Fibroblast of skin of back (primary cell): ENCODE data around the gene ZDHHC14.
A peak's percentile ranks its signal among the peaks of the same experiment; 100 is the strongest.
"Not testable (repeated sequence)": the region's sequence is repeated elsewhere in the genome, so short reads cannot be mapped to it uniquely, and the experiment has no call there.

Experiments
- DNase-seq: peaks from one replicate; pipeline ENCODE4 v3.0.0-alpha.2; 2013

The ZDHHC14 gene

DNA sequence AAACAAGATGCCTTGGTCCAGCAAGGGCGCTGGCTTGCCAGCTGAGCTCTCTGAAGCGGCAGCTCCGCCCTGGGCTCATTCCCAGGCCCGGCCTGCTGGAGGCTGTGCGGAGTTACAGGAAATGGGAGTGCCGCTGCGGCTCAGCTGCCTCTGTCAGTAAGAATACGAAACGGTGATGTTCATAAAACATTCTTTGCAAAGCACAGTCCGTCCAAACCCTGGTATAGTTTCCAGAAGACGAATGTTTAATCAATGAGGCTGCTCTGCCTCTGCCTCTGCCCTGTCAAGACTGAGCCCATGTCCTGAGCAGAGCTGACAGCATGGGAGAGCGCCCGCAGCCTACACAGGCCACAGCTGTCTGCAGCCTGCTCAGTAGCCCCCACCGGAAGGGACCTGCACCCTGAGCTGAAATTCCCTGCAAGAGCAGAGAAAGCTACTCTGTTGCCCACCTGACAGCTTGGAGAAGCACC lies 288.8 kb downstream of the ZDHHC14 start:
- peak; percentile 80 for DNase-seq

DNA sequence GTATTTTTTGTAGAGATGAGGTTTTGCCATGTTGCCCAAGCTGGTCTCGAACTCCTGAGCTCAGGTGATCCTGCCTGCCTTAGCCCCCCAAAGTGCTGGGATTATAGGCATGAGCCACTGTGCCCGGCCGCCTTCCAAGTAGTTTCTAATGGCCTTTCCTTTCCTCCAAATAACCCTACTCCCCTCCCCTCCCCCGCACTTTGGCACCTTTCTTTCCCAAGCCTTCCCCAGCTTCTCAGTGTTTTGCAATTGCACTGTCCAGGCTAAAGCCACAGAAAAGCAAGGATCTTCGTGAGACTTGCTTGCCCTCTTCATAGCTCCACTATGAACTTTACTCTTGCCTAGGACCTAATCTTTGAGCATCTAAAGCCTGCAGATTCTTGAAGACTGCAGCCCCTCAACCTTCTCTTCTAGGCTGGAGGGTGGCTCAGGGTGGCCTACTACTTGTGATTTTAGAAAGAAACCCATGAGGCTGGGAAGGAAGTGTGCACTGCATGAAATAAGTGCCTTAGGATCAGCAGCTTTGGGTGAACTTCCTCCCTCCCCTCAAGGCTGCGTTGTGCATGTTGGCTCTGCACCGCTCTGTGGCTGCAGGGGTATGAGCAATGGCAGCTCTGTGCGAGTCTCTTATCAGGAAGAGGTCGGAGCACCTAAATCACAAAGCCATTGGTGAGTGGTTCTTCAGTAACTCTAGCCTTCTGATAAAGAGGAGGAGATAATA lies 289.6 kb downstream of the ZDHHC14 start:
- no peak for DNase-seq

DNA sequence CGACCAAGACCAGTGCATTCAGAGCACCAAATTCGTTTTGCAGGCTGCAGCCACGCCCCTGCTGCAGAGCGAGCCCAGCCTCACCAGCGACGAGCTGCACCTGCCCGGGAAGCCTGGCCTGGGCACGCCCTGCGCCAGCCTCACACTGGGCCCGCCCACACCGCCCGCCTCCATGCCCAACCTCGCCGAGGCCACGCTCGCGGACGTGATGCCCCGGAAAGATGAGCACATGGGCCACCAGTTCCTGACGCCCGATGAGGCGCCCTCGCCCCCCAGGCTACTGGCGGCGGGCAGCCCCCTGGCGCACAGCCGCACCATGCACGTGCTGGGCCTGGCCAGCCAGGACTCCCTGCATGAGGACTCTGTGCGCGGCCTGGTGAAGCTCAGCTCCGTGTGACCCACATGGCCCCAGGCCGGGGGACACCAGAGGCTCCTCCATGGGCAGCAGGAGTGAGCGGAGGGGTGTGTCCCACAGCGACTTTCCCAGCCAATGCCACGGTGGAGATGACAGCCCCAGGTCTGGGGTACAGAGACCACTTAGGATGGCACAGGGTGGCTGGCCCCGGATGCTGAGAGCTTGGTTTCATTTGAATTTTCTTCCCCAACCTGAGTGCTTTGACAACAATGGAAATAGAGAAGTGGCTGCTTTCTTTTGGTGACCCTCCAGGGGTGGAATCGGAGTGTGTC lies 291.9 kb downstream of the ZDHHC14 start:
- DNase-seq: no peak

DNA sequence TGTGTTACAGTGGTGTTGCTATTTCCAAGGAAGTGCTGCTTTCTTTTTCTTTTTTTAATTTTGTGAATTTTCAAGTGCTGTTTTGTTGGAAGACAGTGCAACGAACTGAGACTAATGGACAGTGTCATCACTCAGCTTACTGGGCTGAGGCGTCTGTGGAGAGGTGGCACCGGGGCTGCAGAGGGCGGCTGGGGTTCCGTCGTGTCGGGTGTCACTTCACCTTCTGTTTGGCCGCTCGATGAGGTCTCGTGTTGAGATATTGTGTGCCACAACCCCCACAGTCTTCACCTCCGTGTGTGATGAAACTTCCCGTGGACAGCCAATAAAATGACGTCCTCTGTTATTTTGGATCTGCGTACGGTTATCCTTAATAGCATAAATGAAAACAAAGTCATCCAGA lies 292.6 kb downstream of the ZDHHC14 start:
- DNase-seq: no peak

DNA sequence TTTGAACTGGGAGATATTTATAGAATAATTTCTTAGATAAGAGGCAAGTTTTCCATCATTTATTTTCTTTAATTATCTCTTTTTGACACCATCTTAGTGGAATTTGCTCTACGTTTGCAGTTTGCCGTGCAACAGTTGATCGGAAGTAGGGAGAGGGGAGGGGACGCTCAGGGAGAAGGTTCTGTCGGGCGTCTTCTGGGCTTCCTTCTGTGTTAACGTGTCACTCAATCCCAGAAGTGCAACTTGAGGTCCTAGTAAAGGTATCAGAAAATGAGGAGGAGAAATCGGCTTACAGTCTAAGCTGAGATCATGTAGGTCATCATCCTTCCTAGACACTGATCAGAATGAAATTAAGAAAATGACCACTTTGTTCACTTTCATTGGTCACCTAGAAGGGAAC lies 293.1 kb downstream of the ZDHHC14 start:
- no peak for DNase-seq

DNA sequence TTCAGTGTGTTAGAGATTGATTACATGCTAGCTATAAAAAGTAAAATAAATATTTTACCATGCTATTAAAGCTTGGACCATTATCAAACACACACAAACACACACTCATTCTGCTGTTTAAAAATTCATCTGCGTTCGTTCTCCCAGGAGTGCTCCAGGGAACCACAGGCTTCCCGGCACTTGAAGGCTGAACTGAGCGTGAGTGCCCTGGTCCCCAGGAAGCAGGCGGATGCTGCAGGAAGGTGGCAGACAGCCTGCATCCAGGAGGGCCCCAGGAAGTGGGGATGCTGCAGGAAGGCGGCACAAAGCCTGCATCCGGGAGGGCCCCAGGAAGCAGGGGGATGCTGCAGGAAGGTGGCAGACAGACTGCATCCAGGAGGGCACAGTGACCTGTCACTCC lies 294.8 kb downstream of the ZDHHC14 start:
- DNase-seq: no peak

DNA sequence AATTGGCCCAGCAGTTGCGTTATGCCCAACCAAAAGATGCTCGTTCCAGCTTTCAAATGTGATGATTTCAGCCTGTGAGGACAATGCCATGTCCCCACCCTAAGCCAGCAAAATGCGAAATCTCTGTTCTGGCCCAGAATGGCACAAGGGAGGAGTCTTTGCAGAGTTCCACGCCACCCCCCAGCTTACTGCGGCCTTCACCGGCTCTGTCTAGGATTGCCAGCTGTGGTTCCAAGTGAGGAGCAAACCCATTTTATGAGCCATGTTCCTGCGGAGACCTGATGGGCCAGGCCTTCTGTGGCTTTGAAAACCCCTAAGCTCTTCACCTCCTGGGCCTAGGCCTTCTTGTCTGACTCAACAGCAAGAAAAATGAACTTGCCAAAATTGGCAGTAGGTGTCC lies 295.3 kb downstream of the ZDHHC14 start:
- DNase-seq: no peak

DNA sequence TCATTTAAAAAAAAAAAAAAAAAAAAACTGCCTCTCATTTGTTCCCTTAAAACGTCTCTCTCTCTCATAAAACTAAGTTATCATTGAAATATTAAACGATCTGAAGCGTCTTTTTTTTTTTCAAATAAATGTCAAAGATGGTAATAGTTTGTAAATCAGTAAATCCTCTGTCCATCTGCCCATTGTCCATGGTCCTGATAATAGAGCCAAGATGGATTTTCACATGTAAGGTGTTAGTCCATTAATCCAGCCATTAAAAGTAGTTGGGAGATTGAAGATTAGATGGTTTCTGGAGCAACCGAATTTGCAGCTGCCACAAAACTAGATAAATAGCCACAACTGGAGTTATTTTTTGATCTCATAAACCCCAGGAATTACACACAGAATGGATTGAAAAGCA lies 296.2 kb downstream of the ZDHHC14 start:
- no peak for DNase-seq

DNA sequence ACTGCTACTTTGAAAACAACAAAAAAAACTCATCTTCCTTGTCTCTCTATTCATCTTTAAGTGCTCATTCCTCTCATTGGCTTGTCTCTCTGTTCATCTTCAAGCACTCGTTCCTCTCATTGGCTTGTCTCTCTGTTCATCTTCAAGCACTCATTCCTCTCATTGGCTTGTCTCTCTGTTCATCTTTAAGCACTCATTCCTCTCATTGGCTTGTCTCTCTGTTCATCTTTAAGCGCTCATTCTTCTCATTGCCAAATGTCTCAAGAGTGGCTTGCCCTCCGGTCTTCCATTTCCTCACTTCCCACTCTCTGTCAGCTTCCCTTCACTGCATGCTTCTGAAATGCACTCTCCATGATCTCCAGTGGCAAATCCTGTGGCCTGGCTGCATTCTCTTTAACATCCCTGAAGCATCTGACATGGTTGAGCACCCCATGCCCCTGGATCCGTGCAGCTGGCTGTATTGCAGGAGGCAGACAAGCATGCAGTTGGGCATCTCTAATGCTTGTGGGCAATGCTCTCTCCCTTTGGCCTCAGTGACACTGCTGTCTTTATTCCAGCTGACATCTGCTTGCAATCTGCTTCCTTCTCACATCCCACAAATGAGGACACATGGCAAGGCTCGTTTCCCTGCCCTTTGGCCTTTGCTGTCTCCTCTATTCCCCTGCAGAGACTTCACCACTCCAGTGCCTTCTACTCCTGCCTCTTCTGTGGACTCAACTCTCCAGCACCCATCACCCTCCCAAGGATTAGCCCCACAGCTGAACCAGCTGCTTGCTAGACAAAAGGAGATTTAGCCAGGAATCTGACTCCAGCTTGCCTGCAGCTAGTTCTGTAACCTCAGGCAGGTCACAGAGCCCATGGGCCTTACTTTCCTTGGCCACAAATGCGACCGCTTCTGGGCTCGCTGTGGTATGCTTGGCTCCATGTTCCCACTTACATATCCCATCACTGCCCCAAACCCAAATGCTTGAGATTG lies 298.9 kb downstream of the ZDHHC14 start:
- no peak for DNase-seq

DNA sequence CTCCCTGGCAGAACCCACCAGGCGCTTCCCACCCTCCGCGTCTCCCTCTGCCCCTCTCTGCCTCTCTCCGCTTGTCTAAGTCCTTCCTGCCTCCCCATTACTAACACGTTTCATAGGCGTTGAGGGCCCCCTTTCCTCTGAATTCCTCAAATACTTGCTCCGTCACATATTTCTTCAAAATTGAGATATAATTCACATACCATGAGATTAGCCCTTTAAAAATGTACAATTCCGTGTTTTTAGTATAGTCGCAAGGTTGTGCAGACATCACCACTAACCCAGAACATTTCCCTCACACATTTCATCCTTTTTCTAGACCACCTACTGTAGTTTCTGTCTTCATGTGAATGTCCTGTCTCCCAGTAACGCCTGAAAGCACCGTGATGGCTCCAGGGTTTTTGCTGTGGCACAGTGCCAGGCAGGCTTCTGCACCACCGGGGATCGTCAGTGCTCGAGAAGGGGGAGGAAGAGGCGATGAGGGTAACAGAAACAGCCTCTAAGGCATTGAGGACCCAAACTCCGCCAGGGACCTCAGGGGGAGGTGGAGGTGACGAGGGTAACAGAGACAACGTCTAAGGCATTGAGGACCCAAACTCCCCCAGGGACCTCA lies 300.2 kb downstream of the ZDHHC14 start:
- no peak for DNase-seq

DNA sequence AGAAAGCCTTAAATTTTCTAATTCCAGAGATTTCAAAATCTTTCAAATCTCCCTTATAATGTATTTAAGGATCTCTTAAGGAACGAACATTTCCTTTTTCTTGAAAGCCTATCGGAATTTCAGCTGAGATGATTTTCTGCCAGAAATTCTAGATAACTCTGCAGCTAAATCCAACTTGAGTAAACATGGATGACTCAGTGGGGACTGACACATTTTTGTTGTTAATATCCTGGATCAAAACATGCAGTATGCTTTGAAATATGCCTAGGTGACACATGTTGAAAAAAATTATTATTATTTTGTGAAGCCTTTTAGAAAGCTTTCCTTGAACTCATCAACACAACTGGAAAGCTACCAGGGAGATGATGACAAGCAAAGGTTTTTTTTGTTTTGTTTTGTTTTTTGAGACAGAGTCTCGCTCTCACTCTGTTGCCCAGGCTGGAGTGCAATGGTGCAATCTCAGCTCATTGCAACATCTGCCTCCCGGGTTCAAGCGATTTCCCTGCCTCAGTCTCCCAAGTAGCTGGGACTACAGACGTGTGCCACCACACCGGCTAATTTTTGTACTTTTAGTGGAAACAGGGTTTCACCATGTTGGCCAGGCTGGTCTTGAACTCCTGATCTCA lies 302.0 kb downstream of the ZDHHC14 start:
- DNase-seq: peak; percentile 40

DNA sequence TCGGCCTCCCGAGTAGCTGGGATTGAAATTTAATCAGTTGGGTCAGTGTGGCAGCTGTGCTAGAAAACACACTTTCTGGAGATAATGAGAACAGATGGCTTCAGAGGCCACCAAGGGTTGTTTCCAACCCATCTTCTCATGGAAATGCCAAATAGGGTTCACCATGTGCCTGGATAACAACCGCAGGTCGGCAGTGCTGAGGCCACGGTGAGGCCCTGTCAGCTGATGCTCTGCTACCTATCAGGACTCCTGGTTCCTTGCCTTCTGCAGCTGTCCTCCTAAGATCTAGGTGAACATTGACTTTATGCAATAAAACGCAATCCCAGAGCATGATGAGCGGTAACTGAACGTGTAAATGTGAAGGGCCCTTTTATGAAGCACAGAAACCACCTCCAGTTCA lies 302.7 kb downstream of the ZDHHC14 start:
- no peak for DNase-seq

DNA sequence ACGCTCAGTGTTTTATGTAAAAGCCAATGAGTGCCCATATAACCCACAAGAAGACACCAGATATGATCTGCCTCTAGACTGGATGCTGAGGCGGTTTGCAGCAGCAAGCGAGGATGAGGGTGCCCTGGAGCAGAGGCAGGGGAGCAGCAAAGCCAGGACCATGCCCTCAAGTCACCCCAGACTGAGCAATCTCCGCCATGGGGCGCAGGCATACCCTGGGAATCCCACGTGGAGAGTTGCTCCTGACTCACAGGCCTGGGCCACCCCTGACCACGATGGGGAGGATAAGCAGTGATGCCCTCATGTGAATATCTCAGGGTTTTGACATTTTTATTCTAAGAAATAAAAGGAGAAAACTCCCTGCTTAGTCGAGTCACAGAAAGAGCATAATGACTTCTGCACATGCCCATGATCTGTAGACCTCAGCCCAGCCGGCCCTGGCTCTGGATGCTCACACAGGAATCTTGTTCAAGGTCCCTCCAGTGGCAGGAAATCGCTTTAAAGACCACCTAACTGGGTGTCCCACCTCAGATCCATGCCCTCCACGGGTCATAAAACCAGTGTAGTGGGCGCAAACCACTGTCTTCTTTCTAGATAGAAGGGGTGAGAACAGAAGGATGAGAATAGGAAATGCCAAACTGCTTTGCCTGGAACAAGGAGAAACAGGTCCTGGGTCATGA lies 303.8 kb downstream of the ZDHHC14 start:
- no peak for DNase-seq

DNA sequence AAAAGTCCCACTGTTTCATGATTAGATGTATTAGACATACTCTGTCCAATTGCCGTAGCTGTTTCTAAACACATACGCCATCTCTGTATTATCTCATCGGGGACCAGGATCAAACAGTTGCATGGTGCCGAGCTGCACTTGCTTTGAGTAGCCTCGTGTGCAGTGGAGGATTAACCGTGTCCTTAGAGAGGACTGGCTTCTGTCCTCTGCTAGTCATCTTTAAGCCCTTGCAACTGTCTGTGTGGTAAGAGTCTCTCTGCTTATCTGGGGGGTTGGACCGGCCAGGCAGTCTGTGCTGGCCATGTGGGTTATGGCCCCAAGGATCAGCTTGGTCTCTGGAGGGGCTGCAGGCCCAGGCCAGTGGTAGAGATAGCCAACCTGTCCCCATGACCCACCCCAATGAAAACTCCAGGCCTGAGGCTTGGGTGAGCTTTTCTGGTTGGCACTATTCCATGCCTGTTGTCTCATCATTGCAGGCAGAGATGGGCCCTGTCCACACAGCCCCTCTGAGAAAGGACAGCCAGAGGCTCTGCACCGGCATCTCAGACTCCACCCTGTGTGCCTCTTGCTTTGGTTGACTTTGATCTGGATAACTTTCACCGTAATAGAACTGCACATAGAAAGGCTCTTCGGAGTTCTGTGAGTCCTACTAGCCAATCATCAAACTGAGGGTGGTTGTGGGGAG lies 304.7 kb downstream of the ZDHHC14 start:
- DNase-seq: no peak

DNA sequence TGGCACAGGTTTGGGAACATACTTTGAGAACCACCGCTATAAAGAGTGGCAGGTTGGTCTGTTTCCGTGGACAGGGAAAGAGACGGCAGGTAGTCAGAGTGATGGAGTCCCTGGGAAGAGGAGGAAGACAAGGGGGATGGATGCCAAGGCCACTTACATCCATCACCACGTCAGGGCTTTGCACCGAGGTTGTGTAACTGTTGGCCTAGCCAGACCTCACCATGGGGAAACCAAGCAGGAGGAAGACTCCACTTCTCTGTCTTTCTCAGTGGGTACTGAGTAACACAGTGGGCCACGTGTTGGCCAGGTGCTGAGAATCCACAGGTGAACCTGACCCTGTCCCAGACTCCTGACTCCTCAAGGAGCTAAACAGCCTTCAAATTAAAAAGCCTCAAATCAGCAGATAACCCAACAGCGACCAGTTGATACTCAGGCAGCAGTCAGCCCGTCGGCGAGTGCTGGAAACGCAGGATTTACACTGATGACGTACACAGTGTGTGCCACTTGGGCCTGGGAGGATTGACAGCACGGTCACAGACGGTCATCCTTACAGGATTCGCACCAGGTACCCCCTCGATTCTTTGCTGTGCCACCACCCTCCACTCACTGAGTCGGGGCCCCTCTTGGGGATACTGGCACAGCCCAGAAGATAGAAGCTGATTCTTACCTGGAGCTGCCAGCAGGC lies 307.4 kb downstream of the ZDHHC14 start:
- DNase-seq: no peak

DNA sequence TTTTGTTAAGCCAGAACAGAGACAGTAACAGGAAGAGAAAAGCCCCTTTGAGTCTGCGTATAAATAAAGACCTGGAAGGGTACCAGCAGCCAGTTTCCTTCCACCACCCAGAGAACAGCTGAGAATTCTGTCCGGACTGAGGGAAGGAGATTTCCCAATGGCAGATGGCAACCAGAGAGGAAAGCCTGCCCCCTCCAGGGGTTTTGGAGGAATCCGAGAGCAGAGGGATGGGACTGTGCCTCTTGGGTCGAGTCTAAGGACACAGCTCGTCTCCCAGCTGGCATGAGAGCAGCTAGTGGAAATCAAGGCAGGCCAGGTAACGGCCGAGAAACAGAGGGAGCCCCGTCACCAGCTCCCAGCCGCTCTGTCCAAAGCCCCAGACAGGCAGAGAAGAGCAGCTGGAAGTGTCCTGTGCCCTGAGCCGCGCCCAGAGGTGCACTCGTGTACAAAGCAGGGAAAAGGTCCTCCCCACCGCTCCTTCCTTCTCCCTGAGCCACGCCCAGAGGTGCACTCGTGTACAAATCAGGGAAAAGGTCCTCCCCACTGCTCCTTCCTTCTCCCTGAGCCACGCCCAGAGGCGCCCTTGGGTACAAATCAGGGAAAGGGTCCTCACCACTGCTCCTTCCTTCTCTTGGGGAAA lies 308.1 kb downstream of the ZDHHC14 start:
- DNase-seq: no peak

DNA sequence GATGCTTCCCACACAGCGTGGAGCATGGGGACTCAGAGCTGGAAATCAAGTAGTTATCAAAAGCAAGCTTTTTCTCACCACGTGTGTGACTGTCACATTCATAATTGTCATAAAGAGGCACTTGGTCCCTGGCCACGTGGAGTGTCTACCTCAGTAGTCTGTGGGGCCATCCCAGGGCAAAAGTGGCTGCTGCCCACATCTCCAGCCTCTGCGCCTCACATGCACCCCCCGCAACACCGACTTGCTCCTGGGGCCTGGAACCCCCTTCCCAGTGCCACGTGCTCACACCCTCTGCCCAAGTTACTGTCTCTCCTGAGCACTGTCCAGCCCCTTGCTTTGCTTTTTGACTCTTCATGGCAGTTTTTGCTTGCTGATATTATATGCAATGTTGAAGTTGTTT lies 308.9 kb downstream of the ZDHHC14 start:
- no peak for DNase-seq

DNA sequence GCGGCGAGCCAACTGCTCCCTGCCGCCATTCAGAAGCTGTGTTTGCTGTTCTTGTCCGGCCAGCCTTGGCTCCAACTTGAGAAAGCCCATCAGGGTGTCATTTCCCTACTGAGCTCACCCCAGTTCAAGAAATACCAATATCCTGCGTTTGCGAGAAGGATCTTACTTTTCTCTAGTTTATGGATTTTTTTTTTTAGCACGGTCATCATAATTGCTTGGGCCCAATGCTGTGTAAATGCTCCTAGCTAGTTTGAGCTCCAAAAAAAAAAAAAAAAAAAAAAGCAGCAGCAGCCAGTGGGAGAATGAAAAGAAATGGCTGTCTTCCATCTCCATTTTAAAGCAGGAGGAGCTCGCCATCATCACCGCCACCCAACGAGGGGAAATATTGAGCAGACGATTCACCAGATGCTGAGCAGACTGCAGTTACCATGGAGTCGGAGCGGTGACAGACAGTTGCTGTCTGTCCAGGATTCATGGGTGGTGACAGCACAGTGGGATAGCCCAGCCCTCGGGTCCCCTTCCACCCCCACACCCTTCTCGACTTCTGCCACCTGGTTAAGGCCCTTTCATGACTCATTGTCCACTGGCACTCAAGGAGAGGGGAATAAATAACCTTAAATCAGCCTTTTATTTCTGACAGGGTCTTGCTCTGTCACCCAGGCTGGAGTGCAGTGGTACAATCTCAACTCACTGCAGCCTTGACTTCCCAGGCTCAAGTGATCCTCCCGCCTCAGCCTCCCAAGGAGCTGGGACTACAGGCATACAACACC lies 309.6 kb downstream of the ZDHHC14 start:
- no peak for DNase-seq

DNA sequence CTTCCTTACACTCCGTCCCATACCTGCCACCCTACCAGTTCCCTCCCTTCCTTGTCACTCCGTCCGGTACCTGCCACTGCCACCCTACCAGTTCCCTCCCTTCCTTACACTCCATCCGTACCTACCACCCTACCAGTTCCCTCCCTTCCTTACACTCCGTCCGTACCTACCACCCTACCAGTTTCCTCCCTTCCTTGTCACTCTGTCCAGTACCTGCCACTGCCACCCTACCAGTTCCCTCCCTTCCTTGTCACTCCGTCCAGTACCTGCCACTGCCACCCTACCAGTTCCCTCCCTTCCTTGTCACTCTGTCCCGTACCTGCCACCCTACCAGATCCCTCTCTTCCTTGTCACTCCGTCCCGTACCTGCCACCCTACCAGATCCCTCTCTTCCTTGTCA lies 310.6 kb downstream of the ZDHHC14 start:
- DNase-seq: not testable (repeated sequence)
